ENCODE data around the gene S100A6. TPM values are rescaled to one million over a fixed set of nuclear protein-coding genes. Genes with fewer than 3 reads are reported as not detected.
A peak's percentile ranks its signal among the peaks of the same experiment; 100 is the strongest.

S100A6 gene
- total RNA-seq, 1 donor from 2014 or later, result 562 TPM

DNA sequence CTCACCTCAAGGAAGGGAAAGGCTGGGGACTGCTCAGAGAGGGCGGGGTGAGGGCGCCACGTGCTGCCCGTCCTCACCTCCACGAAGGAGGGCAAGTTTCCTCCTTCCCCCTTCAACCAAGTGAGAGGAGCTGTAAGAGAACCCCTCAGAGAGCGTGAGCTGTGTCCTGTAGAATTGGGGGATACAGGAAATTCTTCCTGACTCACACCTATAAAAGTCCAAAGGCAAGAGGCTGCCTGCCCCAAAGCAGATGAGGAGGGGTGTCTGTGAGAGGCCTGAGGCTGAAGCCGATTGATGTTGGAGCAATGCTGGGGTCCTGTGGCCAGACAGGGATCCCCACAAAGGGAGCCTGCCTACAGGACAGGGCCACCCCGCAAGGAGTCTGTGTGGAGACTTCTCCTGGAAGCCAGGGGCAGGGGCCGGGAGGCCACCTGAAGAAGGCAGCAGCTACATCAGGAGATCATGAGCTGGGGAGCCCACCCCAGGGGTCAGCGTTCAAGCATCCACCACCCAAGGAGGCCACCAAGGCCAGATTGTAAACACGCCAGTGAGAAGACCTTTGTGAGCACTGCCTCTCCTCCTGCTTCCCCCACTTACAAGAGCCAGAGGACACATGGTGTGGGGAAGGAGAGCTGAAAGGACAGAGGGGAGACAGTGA is 27.7 kb downstream of the S100A6 start:
- Histone ChIP-seq H3K27ac (peak overlapping the region; percentile 88), H3K4me1 (peaks cover 36% of the 10 kb centered on the region), H3K36me3 (no peaks in the 10 kb centered on the region), H3K27me3 (no peaks in the 10 kb centered on the region), H3K4me3 (no peak overlapping the region), H3K9me3 (no peaks in the 10 kb centered on the region)
- DNase-seq (ENCODE audit: extremely low spot score in 2 of 2), result peak in 1 of 2 donors; percentile 64
- TF ChIP-seq POLR2AphosphoS5 (IDR thresholded peaks at IDR 0.05; ENCODE audit: insufficient read depth in 1 of 2, low read depth in 1 of 2) (no peak), POLR2A (IDR thresholded peaks at IDR 0.05) (no peak)
- TF ChIP-seq, protein P1, sequence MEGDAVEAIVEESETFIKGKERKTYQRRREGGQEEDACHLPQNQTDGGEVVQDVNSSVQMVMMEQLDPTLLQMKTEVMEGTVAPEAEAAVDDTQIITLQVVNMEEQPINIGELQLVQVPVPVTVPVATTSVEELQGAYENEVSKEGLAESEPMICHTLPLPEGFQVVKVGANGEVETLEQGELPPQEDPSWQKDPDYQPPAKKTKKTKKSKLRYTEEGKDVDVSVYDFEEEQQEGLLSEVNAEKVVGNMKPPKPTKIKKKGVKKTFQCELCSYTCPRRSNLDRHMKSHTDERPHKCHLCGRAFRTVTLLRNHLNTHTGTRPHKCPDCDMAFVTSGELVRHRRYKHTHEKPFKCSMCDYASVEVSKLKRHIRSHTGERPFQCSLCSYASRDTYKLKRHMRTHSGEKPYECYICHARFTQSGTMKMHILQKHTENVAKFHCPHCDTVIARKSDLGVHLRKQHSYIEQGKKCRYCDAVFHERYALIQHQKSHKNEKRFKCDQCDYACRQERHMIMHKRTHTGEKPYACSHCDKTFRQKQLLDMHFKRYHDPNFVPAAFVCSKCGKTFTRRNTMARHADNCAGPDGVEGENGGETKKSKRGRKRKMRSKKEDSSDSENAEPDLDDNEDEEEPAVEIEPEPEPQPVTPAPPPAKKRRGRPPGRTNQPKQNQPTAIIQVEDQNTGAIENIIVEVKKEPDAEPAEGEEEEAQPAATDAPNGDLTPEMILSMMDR (IDR thresholded peaks at IDR 0.05), result no peak
- intact Hi-C loops (cut with DNase I), result no loop called here

DNA sequence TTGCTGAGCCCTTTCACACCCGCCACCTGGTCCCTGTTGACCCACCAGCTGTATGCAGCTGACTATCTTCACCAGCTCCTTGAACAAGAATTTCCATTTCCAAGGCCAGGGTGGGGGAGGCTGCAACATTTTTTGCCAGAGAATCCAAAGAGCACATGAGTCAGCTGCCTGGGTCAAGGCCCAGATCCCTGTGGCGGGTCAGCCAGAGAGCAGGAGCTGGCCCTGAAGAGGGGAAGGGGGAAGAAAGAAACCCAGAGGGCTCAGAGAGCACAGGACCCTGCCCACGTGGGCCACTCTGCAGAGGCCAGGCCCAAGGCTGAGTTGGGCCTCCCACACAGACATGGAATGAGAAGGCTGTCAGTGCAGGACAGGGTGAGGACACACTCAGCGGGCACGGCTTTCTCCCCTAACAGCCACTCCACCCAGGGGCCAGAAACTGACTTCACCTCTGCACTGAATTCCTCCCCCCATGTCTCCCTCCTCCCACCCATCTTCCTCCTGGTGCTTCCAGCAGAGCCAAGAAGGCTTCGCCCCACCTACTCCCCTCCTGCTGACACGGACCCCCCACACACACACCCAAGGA is 28.9 kb downstream of the S100A6 start:
- intact Hi-C loops (cut with DNase I), result no loop called here
- H3K4me3 ChIP-seq, result peak overlapping the region in 1 of 2 donors; percentile 18
- H3K27me3 ChIP-seq, result no peaks in the 10 kb centered on the region
- DNase-seq (ENCODE audit: extremely low spot score in 2 of 2), result peak; percentile 96 to 98
- no peaks in the 10 kb centered on the region for H3K36me3 ChIP-seq
- peak overlapping the region; percentile 88 for H3K27ac ChIP-seq
- no peaks in the 10 kb centered on the region for H3K9me3 ChIP-seq
- TF ChIP-seq POLR2A (IDR thresholded peaks at IDR 0.05) (no peak), POLR2AphosphoS5 (IDR thresholded peaks at IDR 0.05; ENCODE audit: insufficient read depth in 1 of 2, low read depth in 1 of 2) (peak; percentile 88 to 93)
- TF ChIP-seq, protein P1 (IDR thresholded peaks at IDR 0.05), result no peak
- peaks cover 36% of the 10 kb centered on the region for H3K4me1 ChIP-seq

- no peak for TF ChIP-seq POLR2A (IDR thresholded peaks at IDR 0.05)
- TF ChIP-seq POLR2AphosphoS5 (IDR thresholded peaks at IDR 0.05; ENCODE audit: insufficient read depth in 1 of 2, low read depth in 1 of 2), result no peak
- TF ChIP-seq, protein P1 (IDR thresholded peaks at IDR 0.05), result no peak
- H3K4me3 ChIP-seq, result peak overlapping the region in 1 of 2 donors; percentile 18
- H3K36me3 ChIP-seq, result no peaks in the 10 kb centered on the region
- DNase-seq (ENCODE audit: extremely low spot score in 2 of 2), result no peak
- H3K4me1 ChIP-seq, result peaks cover 36% of the 10 kb centered on the region
- H3K27me3 ChIP-seq, result no peaks in the 10 kb centered on the region
- H3K27ac ChIP-seq, result peak overlapping the region; percentile 88
- intact Hi-C loops (cut with DNase I), result no loop called here
- no peaks in the 10 kb centered on the region for H3K9me3 ChIP-seq
Observed at GRCh38 chr1:153506386-153506785, 29.4 kb downstream of the S100A6 start.

DNA sequence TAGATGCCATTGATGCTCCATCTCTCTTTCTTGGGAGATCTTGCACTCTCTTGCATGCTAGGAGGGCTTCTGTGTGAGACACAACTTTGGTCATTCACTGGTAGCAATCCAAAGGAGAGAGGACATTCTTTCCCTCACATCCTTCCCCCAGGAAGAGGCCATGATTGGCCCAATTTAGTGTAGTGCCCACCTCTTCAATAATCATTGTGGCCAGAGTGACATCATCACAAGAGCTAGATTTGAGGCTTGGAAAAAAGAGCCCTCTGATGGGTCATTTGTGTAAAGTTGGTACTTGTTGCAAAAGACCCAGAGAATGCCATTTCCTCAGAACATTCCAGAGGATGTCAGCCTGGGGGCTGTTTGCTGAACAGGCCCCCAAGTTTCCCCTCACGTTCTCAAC is 30.2 kb downstream of the S100A6 start:
- H3K36me3 ChIP-seq, result no peaks in the 10 kb centered on the region
- no peaks in the 10 kb centered on the region for H3K27me3 ChIP-seq
- TF ChIP-seq POLR2A (IDR thresholded peaks at IDR 0.05) (no peak), POLR2AphosphoS5 (IDR thresholded peaks at IDR 0.05; ENCODE audit: insufficient read depth in 1 of 2, low read depth in 1 of 2) (no peak)
- TF ChIP-seq, protein P1 (IDR thresholded peaks at IDR 0.05), result no peak
- DNase-seq (ENCODE audit: extremely low spot score in 2 of 2), result peak in 1 of 2 donors; percentile 12
- H3K4me1 ChIP-seq, result peaks cover 36% of the 10 kb centered on the region
- H3K27ac ChIP-seq, result peak overlapping the region; percentile 88
- H3K4me3 ChIP-seq, result no peak overlapping the region
- intact Hi-C loops (cut with DNase I), result no loop called here
- no peaks in the 10 kb centered on the region for H3K9me3 ChIP-seq

DNA sequence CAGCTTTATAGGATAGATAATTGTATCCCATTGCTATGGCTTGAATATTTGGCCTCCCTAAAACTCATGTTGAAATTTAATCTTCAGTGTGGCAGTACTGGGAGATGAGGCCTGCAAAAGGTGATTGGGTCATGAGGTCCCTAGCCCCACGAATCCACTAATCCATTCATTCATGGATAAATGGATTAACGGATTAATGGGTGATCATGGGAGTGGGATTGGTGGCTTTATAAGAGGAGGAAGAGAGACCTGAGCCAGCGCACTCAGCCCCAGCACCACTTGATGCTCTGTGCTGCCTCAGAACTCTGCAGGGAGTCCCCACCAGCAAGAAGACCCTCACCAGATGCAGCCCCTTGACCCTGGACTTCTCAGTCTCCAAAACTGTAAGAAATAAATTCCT is 32.0 kb downstream of the S100A6 start:
- intact Hi-C loops (cut with DNase I), result no loop called here

More for the DNA sequence above, 32.0 kb downstream of the S100A6 start:
- Histone ChIP-seq H3K27ac (no peak overlapping the region), H3K4me3 (no peak overlapping the region), H3K36me3 (no peaks in the 10 kb centered on the region), H3K4me1 (peaks cover 36% of the 10 kb centered on the region), H3K27me3 (no peaks in the 10 kb centered on the region), H3K9me3 (no peaks in the 10 kb centered on the region)
- TF ChIP-seq POLR2A (IDR thresholded peaks at IDR 0.05), result no peak
- TF ChIP-seq POLR2AphosphoS5 (IDR thresholded peaks at IDR 0.05; ENCODE audit: insufficient read depth in 1 of 2, low read depth in 1 of 2), result no peak
- TF ChIP-seq, protein P1 (IDR thresholded peaks at IDR 0.05), result no peak
- DNase-seq (ENCODE audit: extremely low spot score in 2 of 2), result peak in 1 of 2 donors; percentile 12
